K562 (cell line): ENCODE results near the gene MLLT1. TPM values are rescaled to one million over a fixed set of nuclear protein-coding genes. Genes with fewer than 3 reads are reported as not detected.

Experiments
- ATAC-seq: fragments of 200-7000 bp; cut with Tn5 transposase; 3 replicates; pipeline ENCODE4 v1.9.1; 2020; ENCODE audit warnings: moderate library complexity
- BruUV-seq: library from RNA; stranded (reverse); fragments of 400-500 nt; replicated peaks from 2 replicates; lab custom pipeline; 2021; lab: Mats Ljungman, UMichigan
- CTCF ChIA-PET: fragments of 300-600 bp; formaldehyde crosslinking; extraction: SDS; loops from one replicate; lab custom pipeline; 2021; ENCODE audit warnings: low intra/inter-chr PET ratio; lab: Yijun Ruan, JAX
- POLR2A ChIA-PET: fragments of 300-600, 350-650 bp; sonication (Branson Sonifier 250); formaldehyde crosslinking; extraction: SDS; loops from one replicate; lab custom pipeline; 2021; ENCODE audit warnings: antibody characterized with exemption, inconsistent platforms; lab: Yijun Ruan, JAX
- DNase-seq, 4 experiments: peaks; one replicate each; pipeline versions ENCODE4 v3.0.0 to v3.0.0-alpha.2; 2011 to 2018; ENCODE audit warnings: low spot score in 3 of 4, mixed read lengths in 3 of 4; ENCODE audit errors: extremely low read depth in 1 of 4
- FAIRE-seq: peaks from 2 replicates; lab custom pipeline; 2011; peaks lifted over from hg19 to GRCh38; lab: Jason Lieb, UNC
- H2AFZ ChIP-seq: 2 replicates; pipeline ENCODE4 v1.6.0; 2011; ENCODE audit warnings: low read depth, low read length, control low read depth, inconsistent platforms
- H3K27ac ChIP-seq: fragments of 200-600 bp; 3 replicates; pipeline ENCODE4 v1.8.0; 2011; ENCODE audit warnings: low read depth, mild to moderate bottlenecking, control low read depth, inconsistent platforms, low read length, moderate library complexity, mixed read lengths; ENCODE audit errors: extremely low read depth
- H3K27me3 ChIP-seq, 2 experiments: fragments of 300-600 bp in 1 of 2; 2 replicates in 1 of 2; 3 replicates in 1 of 2; pipeline versions ENCODE4 v1.6.0 to v1.8.0; 2011; ENCODE audit warnings: inconsistent platforms in 2 of 2, low read length in 2 of 2, mild to moderate bottlenecking in 1 of 2, mixed read lengths in 1 of 2, moderate library complexity in 1 of 2; ENCODE audit not compliant: control insufficient read depth in 2 of 2, insufficient read depth in 2 of 2
- H3K36me3 ChIP-seq: fragments of 300-600 bp; 3 replicates; pipeline ENCODE4 v1.8.0; 2011; ENCODE audit warnings: mild to moderate bottlenecking, low read length, inconsistent platforms; ENCODE audit not compliant: control insufficient read depth, insufficient read depth
- H3K4me1 ChIP-seq, 2 experiments: fragments of 200-600 bp in 1 of 2; replicated peaks in 1 of 2; 2 replicates in 1 of 2; 3 replicates in 1 of 2; pipeline versions ENCODE4 v1.5.1 to v1.8.0; 2011; ENCODE audit warnings: inconsistent platforms in 2 of 2, low read length in 2 of 2, mild to moderate bottlenecking in 1 of 2, mixed read lengths in 1 of 2, moderate library complexity in 1 of 2; ENCODE audit not compliant: control insufficient read depth in 2 of 2, insufficient read depth in 2 of 2
- H3K4me2 ChIP-seq: 2 replicates; pipeline ENCODE4 v1.6.1; 2011; ENCODE audit warnings: low read length, control low read depth, inconsistent platforms, mixed read lengths; ENCODE audit not compliant: insufficient read depth
- H3K4me3 ChIP-seq: fragments of 200-600 bp; sonication (generic), shearing (Covaris generic); 2 replicates; pipeline ENCODE4 v1.5.1; 2016; ENCODE audit warnings: control low read depth, inconsistent platforms
- H3K79me2 ChIP-seq: fragments of 200-600 bp; 3 replicates; pipeline ENCODE4 v1.8.0; 2011; ENCODE audit warnings: low read length, inconsistent platforms; ENCODE audit not compliant: control insufficient read depth, insufficient read depth
- H3K9ac ChIP-seq, 2 experiments: 2 replicates each; pipeline versions ENCODE4 v1.6.0 to v1.6.1; 2011; ENCODE audit warnings: low read depth in 2 of 2, low read length in 2 of 2, control low read depth in 1 of 2, inconsistent platforms in 1 of 2, mild to moderate bottlenecking in 1 of 2, mixed read lengths in 1 of 2; ENCODE audit not compliant: insufficient read depth in 1 of 2
- H3K9me1 ChIP-seq: one replicate; pipeline ENCODE4 v1.6.0; 2011; ENCODE audit warnings: inconsistent platforms, mild to moderate bottlenecking, low read length, moderate library complexity; ENCODE audit not compliant: control insufficient read depth, insufficient read depth
- H3K9me3 ChIP-seq: replicated peaks from 2 replicates; pipeline ENCODE4 v1.5.1; 2011; ENCODE audit warnings: low read depth, low read length, inconsistent platforms; ENCODE audit not compliant: control insufficient read depth, insufficient read depth
- H4K20me1 ChIP-seq: replicated peaks from 2 replicates; pipeline ENCODE4 v1.6.1; 2011; ENCODE audit warnings: low read length, inconsistent platforms, mixed read lengths; ENCODE audit not compliant: control insufficient read depth, insufficient read depth
- ARID2 ChIP-seq: fragments of 450-650 bp; IDR thresholded peaks from 2 replicates; pipeline ENCODE4 v1.6.1; 2017; ENCODE audit warnings: antibody characterized with exemption, mild to moderate bottlenecking
- CBX5 ChIP-seq: IDR thresholded peaks from 2 replicates; pipeline ENCODE4 v1.6.1; 2014; ENCODE audit warnings: low read depth, borderline replicate concordance
- CTBP1 ChIP-seq: fragments of 450-650 bp; IDR thresholded peaks from 2 replicates; pipeline ENCODE4 v1.6.1; 2016; ENCODE audit warnings: borderline replicate concordance
- GABPB2 ChIP-seq: fragments of 250-450 bp; sonication (Bioruptor Pico); conservative IDR thresholded peaks from 2 replicates; pipeline ENCODE4 v1.5.1; 2021; ENCODE audit warnings: mild to moderate bottlenecking
- GTF2A2 ChIP-seq: IDR thresholded peaks from 2 replicates; pipeline ENCODE4 v1.6.1; 2016; ENCODE audit warnings: mild to moderate bottlenecking, missing genetic modification characterization, missing compliant biosample characterization
- MTA1 ChIP-seq: fragments of 450-650 bp; IDR thresholded peaks from 2 replicates; pipeline ENCODE4 v1.6.1; 2017; ENCODE audit warnings: borderline replicate concordance
- OTX1 ChIP-seq: fragments of 450-650 bp; formaldehyde crosslinking; IDR thresholded peaks from 2 replicates; pipeline ENCODE4 v1.4.0; 2022; ENCODE audit warnings: mild to moderate bottlenecking
- PHF8 ChIP-seq: fragments of 200-600 bp; sonication (generic); IDR thresholded peaks from 2 replicates; pipeline ENCODE4 v1.6.1; 2012; ENCODE audit warnings: mixed run types, mild to moderate bottlenecking, inconsistent platforms, low read length, moderate library complexity, borderline replicate concordance
- POLR2AphosphoS5 ChIP-seq: IDR thresholded peaks from 2 replicates; pipeline ENCODE4 v1.6.1; 2011; ENCODE audit warnings: mild to moderate bottlenecking, low read depth, low read length, moderate library complexity; ENCODE audit not compliant: control insufficient read depth, insufficient read depth
- SFPQ ChIP-seq: fragments of 200-400 bp; formaldehyde crosslinking; IDR thresholded peaks from 2 replicates; pipeline ENCODE4 v1.6.1; 2017; ENCODE audit warnings: mild to moderate bottlenecking, low read depth, low read length, moderate library complexity
- SNRNP70 ChIP-seq: fragments of 200-400 bp; formaldehyde crosslinking; optimal IDR thresholded peaks from 2 replicates; pipeline ENCODE3; 2017; ENCODE audit warnings: low read depth, low read length
- TSC22D4 ChIP-seq: fragments of 450-650 bp; IDR thresholded peaks from 2 replicates; pipeline ENCODE4 v1.6.1; 2016; ENCODE audit warnings: missing genetic modification characterization, missing biosample characterization, control low read depth
- U2AF2 ChIP-seq: fragments of 200-400 bp; formaldehyde crosslinking; optimal IDR thresholded peaks from 2 replicates; pipeline ENCODE3; 2017; ENCODE audit warnings: low read depth, mild to moderate bottlenecking, low read length
- USF1 ChIP-seq: sonication (generic); formaldehyde crosslinking; IDR thresholded peaks from 2 replicates; pipeline ENCODE4 v1.9.0; 2022; ENCODE audit warnings: mild to moderate bottlenecking, missing genetic modification reagents
- WGBS: fragments of 100-300 bp; shearing (Covaris generic); methylation state at CpG from one replicate; pipeline ENCODE4 v1.1.6; 2016; ENCODE audit warnings: low coverage, mixed read lengths; ENCODE audit not compliant: insufficient coverage; ENCODE audit errors: missing lambda C conversion rate; 5-methylcytosine and 5-hydroxymethylcytosine counted together
- in situ Hi-C: fragments of 300-500 bp; cut with MboI; formaldehyde crosslinking; loops from 4 replicates; pipeline ENCODE4 v1.15.0; 2018; ENCODE audit warnings: inconsistent platforms, mixed read lengths
- intact Hi-C: fragments of 100-400 bp; cut with micrococcal nuclease; formaldehyde crosslinking; loops from 2 replicates; pipeline ENCODE4 v1.14.2; 2022
- polyA plus RNA-seq, 8 experiments: library from polyadenylated mRNA; depleted of rRNA in 4 of 8; stranded (reverse) in 5 of 8; unstranded in 3 of 8; fragments of >200 nt; fragmentation: Nextera tagmentation in 2 of 8; fragmentation: Illumina TruSeq in 1 of 8; extraction: Ambion mirVana in 2 of 8; extraction: Trizol in 1 of 8; gene quantifications; 2 replicates each; pipeline versions ENCODE4 v1.2.1 to v1.2.3, GENCODE V29; 2011 to 2014; ENCODE audit warnings: inconsistent platforms in 1 of 8, missing spikeins in 1 of 8
- total RNA-seq, 7 experiments: library from RNA; depleted of rRNA in 6 of 7; stranded (reverse); fragments of >200 nt in 6 of 7; fragmentation: Illumina TruSeq in 2 of 7; extraction: Trizol in 2 of 7; gene quantifications; 2 replicates each; pipeline versions ENCODE4 v1.2.1 to v1.2.3, GENCODE V29; 2011 to 2021; ENCODE audit warnings: low replicate concordance in 1 of 7
- TF ChIP-seq, protein P1 (sequence below): fragments of 250-450 bp; sonication (Bioruptor Pico); IDR thresholded peaks from 2 replicates; pipeline ENCODE4 v1.8.0; 2022; ENCODE audit warnings: inconsistent platforms

Gene MLLT1
- total and polyA plus RNA-seq, 9 of the 15 experiments (the other 6 are each of a cell fraction or from before 2014, with no cell fraction given), result 0.23 to 63.5 (median 15.4) TPM

- WGBS, result 92% methylated on average over 14 of the region's 17 CpGs
- BruUV-seq, result no TSS peak
Observed at GRCh38 chr19:6230991-6231448, 48.8 kb downstream of the MLLT1 start.

More at GRCh38 chr19:6230991-6231448, 48.8 kb downstream of the MLLT1 start:
- TF ChIP-seq ARID2 (no peak), OTX1 (no peak), TSC22D4 (tag) (no peak), CTBP1 (no peak), U2AF2 (no peak), POLR2AphosphoS5 (no peak), GABPB2 (no peak), PHF8 (no peak), MTA1 (no peak), USF1 (no peak), SFPQ (no peak), GTF2A2 (tag) (no peak), CBX5 (no peak), SNRNP70 (no peak)
- TF ChIP-seq, protein P1, sequence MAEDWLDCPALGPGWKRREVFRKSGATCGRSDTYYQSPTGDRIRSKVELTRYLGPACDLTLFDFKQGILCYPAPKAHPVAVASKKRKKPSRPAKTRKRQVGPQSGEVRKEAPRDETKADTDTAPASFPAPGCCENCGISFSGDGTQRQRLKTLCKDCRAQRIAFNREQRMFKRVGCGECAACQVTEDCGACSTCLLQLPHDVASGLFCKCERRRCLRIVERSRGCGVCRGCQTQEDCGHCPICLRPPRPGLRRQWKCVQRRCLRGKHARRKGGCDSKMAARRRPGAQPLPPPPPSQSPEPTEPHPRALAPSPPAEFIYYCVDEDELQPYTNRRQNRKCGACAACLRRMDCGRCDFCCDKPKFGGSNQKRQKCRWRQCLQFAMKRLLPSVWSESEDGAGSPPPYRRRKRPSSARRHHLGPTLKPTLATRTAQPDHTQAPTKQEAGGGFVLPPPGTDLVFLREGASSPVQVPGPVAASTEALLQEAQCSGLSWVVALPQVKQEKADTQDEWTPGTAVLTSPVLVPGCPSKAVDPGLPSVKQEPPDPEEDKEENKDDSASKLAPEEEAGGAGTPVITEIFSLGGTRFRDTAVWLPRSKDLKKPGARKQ (CRISPR knock-in tag), result no peak
- FAIRE-seq, result no peak
- Histone ChIP-seq H3K9me3 (no peaks in the 10 kb centered on the region), H3K79me2 (peaks cover 59% of the 10 kb centered on the region), H3K4me2 (no peak overlapping the region), H3K4me3 (no peak overlapping the region), H4K20me1 (peaks cover 13% of the 10 kb centered on the region), H3K36me3 (peaks cover 46% of the 10 kb centered on the region; the same call in 2 of the 3 replicates), H2AFZ (no peak overlapping the region), H3K9me1 (peaks cover 4% of the 10 kb centered on the region), H3K9ac (no peak overlapping the region), H3K4me1 (peaks cover 5 to 43% of the 10 kb centered on the region in 2 experiments; a peak in 3 of 5 replicates), H3K27ac (no peak overlapping the region), H3K27me3 (no peaks in the 10 kb centered on the region)
- intact Hi-C loops (no loop called here), in situ Hi-C loops (no loop called here)
- no peak for DNase-seq
- POLR2A ChIA-PET, result no interaction called here
- no peak for ATAC-seq
- CTCF ChIA-PET, result no interaction called here
